PFSK-1 (cell line): ENCODE results near the gene FAM229A.

ENCODE experiments used
- FOXP2 ChIP-seq: optimal IDR thresholded peaks from 2 replicates; pipeline ENCODE3; 2011; ENCODE audit warnings: borderline replicate concordance, control low read depth, inconsistent platforms; ENCODE audit not compliant: insufficient read depth; ENCODE audit errors: extremely low read length, extremely low read depth
- POLR2AphosphoS5 ChIP-seq: IDR thresholded peaks from 2 replicates; pipeline ENCODE4 v1.6.1; 2012; ENCODE audit warnings: low read depth, mild to moderate bottlenecking, control low read depth, low read length, moderate library complexity
- REST ChIP-seq, 2 experiments: IDR thresholded peaks; 2 replicates each; pipeline versions ENCODE4 v1.6.1 to v1.8.0; 2011 to 2012; ENCODE audit warnings: low read depth in 2 of 2, low read length in 2 of 2, control low read depth in 1 of 2, inconsistent platforms in 1 of 2, mild to moderate bottlenecking in 1 of 2, moderate library complexity in 1 of 2; ENCODE audit not compliant: insufficient read depth in 1 of 2
- SIN3A ChIP-seq: IDR thresholded peaks from 2 replicates; pipeline ENCODE4 v1.6.1; 2012; ENCODE audit warnings: mild to moderate bottlenecking, low read length, moderate library complexity, borderline replicate concordance; ENCODE audit not compliant: insufficient read depth
- TAF1 ChIP-seq: IDR thresholded peaks from 2 replicates; pipeline ENCODE4 v1.6.1; 2012; ENCODE audit warnings: low read length, control low read depth, borderline replicate concordance; ENCODE audit not compliant: insufficient read depth

- TF ChIP-seq REST (IDR thresholded peaks at IDR 0.05; ENCODE audit: insufficient read depth in 1 of 2, low read depth in 2 of 2, low read length in 2 of 2) (no peak), POLR2AphosphoS5 (no peak), TAF1 (no peak), SIN3A (no peak), FOXP2 (no peak)
Measured at GRCh38 chr1:32316903-32317277, 45.4 kb downstream of the FAM229A start.
